HG03378 (cell line): Measurements from ENCODE around the gene POLD3.

ENCODE experiments used
- ATAC-seq: cut with Tn5 transposase; IDR thresholded peaks from one replicate; pipeline ENCODE4 v1.9.1; 2021; ENCODE audit warnings: mild to moderate bottlenecking, moderate library complexity; ENCODE audit not compliant: unreplicated experiment

Gene POLD3

GRCh38 chr11:74670171-74670570, 77.8 kb downstream of the POLD3 start:
- no peak for ATAC-seq

GRCh38 chr11:74671520-74672196, 79.3 kb downstream of the POLD3 start:
- ATAC-seq: no peak

GRCh38 chr11:74672332-74672955, 80.1 kb downstream of the POLD3 start:
- ATAC-seq: no peak

- no peak for ATAC-seq
Observed at GRCh38 chr11:74672956-74673692, 80.7 kb downstream of the POLD3 start.

GRCh38 chr11:74673693-74674360, 81.4 kb downstream of the POLD3 start:
- ATAC-seq: no peak

- no peak for ATAC-seq
Observed at GRCh38 chr11:74675761-74676160, 83.4 kb downstream of the POLD3 start.

GRCh38 chr11:74676596-74676995, 84.2 kb downstream of the POLD3 start:
- no peak for ATAC-seq

- ATAC-seq: no peak
Observed at GRCh38 chr11:74677131-74677530, 84.7 kb downstream of the POLD3 start.

DNA sequence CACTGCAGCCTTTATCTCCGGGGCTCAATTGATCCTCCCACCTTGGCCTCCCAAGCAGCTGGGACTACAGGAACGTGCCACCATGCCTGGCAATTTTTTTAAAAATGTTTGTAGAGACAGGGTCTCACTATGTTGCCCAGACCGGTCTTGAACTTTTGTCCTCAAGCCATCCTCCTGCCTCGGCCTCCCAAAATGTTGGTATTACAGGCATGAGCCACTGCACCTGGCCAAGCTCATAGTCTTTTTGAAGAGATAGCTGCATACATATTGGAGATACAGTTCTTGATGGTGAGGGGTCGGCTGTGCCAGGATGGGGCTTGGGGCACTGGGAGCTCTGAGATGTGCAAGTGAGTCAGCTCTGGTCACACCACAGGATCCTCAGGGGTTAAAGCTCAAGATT, 85.7 kb downstream of the POLD3 start:
- ATAC-seq: no peak

- no peak for ATAC-seq
Observed at GRCh38 chr11:74678591-74679512, 86.5 kb downstream of the POLD3 start.

DNA sequence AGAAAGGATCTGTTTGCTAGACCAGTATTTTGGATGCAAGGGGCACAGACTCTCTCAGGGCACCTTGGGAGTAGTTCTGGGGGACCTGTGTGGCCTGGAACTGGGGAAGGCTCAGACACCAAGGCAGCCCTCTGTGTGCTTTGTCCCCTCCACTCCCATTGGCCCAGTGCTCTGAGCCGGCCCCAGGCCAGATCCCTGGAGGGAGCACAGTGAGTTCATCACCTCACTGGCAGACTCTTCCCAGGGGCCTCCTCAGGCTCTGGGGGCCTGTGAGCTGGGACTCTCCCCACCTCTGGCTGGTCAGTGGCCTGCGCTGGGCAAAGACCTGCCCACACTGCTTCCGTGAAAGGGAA, 87.1 kb downstream of the POLD3 start:
- no peak for ATAC-seq

DNA sequence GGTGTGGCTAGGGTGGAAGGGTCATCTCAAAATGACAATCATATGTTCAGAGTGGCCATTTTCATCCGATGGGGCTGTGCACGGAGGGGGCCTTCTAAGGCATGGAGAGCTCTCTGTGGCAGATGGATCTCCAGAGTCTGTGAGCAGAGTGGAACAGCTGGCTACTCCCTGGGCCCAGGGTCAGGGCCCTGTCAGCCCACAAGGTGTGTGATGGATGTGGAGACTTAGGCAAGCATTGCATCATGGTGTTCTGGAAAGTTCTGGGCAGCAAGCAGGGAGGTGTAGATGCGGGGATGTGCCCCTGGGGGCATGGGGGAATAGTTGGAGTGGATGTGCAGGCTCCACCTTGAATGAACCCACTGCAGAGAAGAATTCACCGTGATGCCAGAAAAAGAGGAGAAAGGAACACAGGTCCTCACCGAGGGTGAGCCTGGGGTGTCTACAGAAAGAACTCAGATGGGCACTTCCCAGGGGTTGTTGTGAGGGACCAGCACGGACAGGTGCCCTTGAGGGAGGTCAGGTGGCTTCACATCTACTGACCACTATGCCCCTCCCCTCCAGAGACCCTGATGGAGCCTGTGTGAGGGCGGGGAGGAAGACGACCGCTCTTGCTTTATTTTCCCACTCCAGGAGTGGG, 87.8 kb downstream of the POLD3 start:
- ATAC-seq: no peak

GRCh38 chr11:74680703-74681531, 88.5 kb downstream of the POLD3 start:
- ATAC-seq: no peak

DNA sequence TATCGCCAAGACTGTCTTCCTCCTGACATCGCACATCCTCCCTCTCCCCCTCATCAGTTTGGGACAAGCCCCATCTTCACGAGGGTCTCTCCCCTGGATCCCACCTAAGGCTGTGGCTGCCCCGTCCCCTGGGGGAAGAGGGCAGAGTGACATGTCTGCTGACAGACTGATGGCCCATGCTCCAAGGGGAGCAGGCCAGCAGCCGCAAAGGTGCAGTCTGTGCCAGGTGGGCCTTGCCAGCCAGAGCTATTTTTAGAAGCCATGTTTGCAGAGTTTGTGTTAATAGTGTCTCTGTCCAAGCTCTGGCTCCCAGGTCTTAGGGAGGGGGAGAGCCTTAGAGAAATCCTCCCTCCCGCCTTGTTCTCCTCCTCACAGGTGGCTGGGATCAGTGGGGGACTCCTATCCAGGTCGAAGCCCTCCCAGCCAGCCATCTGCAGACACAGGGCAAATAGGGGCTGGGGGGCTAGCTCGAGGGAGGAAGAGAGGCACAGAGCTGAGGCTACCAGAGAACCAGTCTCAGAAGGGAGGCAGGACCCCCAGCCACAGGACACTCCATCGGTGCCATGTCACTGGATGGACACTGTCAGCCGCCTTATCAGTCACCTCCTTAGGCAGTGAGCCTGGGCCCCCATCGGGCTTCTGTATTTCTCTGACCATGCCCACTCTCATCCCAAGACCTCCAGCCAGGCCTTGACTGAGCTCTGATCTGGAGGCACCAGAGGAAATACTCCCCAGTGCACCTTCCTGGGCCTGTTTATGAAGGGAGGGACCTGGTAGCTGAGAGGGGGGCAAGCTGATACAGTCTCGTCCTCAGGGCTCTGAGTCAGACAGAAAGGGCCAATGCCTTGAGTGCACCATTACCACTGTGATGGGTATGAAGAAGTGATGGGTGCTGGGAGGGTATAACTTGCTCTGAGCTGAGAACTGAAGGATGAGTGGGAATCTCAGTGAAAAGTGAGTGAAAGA, 89.6 kb downstream of the POLD3 start:
- ATAC-seq: no peak

- no peak for ATAC-seq
Observed at GRCh38 chr11:74682731-74683278, 90.4 kb downstream of the POLD3 start.

- no peak for ATAC-seq
Observed at GRCh38 chr11:74683279-74683871, 91.0 kb downstream of the POLD3 start.

DNA sequence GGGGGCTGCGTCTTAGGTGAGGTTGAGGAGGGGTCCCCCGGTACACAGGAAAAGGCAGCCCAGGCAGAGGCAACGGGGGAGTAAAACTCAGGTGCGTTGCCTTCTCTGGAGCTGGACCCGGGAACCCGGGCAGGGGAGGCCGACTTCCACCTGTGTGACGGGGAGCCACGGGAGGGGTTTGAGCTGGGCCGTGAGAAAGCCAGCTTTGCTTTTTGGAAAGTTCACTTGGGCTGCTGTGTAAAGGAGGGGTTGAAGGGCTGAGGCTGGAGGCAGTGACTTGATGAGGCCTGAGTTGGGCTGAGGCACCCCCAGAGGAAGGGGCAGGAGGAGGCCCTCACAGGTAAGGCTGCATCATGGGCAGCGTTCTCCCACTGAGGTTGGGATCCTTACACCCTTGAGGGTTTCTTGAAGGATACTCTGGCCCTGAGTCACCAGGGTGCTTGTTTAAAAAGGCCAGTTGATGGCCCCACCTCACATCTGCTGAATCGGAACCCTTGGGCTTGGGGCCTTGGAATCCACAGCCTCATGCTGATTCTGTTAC, 91.6 kb downstream of the POLD3 start:
- no peak for ATAC-seq
